Cortex of kidney (tissue), 1 donor: ENCODE results near the gene MBP.

ENCODE experiments used
- DNase-seq: peaks from one replicate; lab custom pipeline; 2025; lab: John Stamatoyannopoulos, UW

MBP gene

DNA sequence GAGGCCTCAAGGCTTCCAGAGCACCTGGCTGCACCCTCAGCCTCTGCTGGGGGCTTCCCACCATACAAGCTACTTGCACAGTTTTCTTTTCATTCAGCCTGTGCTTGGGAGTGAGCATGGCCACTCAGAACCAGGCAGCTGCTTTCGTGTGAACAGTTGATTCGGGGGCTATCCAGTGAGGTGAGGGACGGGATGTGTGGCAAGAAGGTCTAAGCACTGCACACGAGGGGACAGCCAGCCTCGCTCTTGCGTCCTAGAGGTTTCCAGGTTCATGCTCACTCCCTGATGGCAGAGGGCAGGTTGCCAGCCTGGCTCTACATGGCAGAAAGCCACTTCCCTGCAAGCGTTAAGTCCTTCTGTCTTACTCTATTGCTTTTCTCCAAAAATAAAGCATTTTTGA, 146.2 kb downstream of the MBP start:
- DNase-seq: no peak

DNA sequence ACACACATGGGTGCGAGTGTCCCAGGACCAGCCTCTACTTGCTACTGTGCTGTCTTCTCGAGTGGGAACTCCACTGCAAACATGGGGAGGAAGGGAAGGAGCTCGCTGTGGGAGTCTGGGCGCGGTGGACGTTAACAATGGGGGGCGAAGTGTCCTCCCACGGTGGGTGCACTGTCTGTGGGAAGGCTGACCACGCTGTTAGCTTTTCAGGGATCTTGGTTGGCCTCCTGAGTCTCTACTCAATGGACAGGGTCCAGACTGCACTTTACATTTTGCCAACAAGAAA, 146.7 kb downstream of the MBP start:
- no peak for DNase-seq

- DNase-seq: no peak
These were observed 147.2 kb downstream of the MBP start for GRCh38 chr18:76985156-76985950.

DNA sequence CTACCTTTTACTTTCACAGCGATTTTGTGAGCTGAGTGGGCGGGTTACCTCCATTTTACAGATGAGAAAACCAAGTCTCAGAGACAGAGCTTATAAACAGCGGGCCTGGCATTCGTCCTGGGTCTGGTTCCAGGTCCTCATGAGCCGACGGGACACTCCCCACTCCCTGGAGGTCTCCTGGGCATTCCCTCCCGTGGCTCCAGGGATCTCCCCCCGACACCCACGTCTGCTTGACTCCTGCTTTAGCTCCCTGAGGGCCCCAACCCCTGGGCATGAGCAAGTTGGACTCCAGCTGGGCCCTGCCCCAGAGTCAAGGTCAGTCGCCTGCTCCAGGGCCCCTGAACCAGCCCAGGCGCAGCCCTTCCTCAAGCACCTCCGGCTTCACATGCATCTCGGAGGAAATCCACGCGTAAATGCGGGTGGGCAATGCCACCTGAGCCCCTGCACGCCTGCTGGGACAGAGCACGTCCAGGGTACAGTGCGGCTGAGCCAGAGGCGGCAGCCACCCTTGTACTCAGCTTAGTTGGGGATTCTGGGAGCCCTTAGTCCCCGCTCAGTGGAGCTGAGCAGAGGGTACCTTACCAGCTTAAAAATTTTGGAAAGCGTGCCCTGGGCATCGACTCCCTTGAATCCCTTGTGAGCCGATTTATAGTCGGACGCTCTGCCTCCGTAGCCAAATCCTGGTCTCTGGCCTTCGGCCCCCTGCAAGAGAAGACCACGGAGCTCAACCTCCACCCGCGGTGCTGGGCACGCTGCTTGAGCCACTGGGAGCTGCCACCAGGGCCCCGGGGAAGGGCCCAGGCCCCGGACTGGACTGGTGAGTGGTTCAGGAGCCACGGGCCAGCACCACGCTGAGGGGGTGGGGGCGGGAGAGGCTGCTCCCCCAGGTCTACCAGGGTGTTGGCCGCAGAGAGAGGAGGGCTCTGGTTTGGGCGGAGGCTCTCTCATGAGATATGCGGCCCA, 148.1 kb downstream of the MBP start:
- DNase-seq: no peak

DNA sequence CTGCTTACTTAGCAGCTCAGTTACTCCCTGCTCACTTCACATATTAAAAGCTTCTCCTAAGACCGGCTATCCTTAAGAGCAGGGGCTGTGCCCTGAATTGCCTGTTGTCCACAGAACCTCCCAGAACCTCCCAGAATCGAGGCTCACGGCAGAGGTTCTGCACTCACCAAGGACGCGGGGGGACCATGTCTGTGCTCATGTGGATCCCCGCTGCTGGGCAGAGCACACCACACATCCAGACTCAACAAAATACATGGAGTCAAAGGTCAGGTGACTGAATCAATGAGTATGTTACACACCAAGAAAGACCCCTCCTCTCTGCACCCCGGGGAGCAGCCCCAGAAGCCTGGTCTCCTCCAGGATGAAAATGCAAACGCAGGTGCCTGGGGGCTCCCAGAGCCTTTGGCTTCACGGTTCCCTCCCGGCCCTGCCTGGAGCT, 149.0 kb downstream of the MBP start:
- no peak for DNase-seq

DNA sequence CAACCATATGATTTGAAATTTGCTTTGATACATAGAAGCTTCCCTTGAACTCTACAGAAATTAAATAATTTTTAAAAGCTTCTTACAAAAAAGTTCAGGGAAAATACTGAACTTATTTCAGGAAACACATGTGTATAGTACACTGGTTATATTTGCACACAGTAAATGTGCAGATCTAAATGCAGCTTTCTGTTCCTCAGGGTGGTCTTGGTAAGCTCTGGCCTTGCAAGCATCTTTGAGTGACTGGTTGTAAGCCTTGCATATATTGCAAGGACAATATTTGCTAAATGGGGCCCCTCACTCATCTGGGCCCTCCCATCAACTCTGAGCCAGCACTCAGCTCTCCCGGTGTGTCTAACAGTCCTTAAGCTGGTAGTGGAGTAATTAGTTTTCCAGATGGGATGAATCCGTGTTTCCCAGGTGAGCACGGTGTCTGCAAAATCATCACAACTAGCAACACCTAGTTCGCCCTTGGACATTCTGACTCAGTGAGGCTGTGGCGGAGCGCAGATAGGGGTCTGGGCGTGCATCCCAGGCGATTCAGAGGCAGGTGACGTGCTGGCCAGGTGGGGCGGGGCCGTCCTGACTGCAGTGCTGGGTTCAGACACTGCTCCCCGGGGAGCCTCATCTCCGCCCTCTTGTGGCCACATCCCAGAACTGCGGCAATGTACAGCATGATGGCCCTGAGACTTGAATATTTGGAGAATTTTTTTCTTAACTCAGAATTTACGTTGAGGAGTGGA, 149.6 kb downstream of the MBP start:
- DNase-seq: no peak

GRCh38 chr18:76982038-76982437, 150.5 kb downstream of the MBP start:
- no peak for DNase-seq

DNA sequence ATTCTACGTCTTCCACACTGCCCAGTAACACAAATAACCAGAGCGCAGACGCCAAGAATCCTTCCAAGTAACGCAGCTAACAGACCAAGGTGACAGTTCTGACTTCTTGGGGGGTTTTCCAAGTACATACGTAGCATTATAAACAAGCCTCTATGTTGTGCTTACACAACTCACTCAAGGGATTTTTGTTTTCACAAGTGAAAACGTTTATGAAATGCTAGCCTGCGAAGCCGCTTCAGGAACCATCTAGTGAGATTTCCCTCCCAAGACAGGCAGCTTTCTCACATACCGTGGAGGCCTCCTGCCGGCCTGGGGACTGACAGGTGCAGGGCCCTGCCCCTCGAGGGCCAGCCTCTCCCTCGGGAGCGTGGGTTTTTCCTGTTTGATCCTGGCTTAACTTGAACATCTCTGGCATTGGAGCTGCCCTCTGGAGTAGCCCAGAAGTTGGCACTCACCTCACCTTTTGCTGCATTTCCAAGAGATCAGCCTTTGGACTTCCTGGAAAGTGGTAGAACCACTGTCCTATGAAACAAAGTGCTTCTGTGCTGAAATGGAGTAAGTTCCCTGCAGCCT, 151.1 kb downstream of the MBP start:
- DNase-seq: no peak

DNA sequence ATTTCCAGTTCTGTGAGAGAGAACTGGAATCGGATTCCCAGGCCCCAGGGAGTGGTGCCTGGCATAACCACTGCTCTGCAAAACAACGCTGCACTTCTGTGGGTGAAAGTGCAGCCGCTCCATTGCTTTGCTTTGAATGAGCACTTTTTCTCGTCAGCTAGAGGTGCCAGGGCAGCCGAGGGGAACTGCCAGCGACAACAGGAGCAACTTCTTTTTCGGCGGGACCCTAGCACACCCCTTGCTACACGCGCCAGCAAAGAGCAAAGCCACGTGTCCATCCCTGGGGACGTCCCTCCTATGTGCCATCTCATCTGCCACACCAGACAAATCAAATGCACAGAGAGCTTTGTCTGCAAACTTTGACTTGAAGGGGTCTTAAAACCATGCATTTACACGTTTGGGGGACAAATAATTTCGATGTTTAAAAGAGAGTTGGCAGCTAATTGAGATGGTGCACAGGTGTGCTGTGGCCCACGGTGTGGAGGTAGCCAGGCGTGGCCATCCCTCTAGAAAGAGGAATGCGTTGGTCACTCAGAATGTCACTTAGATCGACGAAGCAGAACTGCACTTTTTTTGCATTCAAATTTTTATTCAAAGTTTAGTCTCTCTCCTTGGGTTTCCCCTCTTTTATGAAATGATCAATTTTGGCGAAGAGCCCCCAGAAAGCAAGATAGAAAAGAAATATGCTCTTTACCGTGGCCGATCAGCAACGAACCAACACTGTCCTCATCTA, 151.8 kb downstream of the MBP start:
- DNase-seq: no peak

GRCh38 chr18:76979906-76980305, 152.7 kb downstream of the MBP start:
- DNase-seq: no peak

- no peak for DNase-seq
These were observed 153.4 kb downstream of the MBP start for GRCh38 chr18:76979111-76979751.

- DNase-seq: no peak
These were observed 154.0 kb downstream of the MBP start for GRCh38 chr18:76978616-76979015.

DNA sequence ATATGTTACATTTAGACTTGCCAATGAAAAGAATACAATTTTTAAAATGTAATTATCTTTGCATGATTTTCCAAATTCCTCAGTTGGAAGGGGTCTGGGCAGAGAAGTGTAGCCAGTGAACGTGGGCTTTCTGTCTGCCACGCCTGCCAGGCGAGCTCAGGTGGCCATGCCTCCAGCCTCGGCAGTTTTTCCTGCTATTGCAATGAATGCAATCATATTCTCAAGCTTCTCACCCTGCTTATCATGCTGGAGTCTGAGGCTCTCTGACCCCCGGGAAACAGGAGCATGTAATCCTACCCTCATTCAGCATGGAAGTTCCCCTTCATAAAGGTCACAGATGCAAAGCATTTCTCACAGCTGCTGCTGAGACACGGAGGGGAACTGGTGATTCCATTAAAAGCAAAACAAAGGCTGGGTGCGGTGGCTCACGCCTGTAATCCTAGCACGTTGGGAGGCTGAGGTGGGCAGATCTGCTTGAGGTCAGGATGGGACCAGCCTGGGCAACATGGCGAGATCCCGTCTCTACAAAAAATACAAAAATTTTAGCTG, 154.8 kb downstream of the MBP start:
- DNase-seq: no peak

GRCh38 chr18:76977108-76977621, 155.4 kb downstream of the MBP start:
- DNase-seq: no peak

GRCh38 chr18:76975577-76976110, 156.9 kb downstream of the MBP start:
- DNase-seq: no peak

DNA sequence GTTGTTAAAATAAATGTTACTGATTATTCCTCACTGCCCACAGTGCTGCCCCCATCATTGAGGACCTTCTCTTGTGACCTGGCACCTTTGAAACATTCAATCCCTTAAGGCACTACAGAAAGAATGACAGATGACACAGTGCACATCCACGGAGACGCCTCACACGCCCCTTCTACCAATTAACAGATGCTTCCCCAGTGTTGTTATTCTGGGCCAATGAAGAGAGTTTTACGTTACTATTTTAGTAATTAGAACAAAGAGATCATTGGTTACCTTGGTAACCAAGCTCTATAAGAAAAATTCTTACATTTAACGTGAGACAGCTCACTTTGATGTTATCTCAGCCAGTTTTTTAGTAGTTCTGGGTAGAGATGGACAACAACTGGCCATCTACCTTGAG, 158.2 kb downstream of the MBP start:
- no peak for DNase-seq

DNA sequence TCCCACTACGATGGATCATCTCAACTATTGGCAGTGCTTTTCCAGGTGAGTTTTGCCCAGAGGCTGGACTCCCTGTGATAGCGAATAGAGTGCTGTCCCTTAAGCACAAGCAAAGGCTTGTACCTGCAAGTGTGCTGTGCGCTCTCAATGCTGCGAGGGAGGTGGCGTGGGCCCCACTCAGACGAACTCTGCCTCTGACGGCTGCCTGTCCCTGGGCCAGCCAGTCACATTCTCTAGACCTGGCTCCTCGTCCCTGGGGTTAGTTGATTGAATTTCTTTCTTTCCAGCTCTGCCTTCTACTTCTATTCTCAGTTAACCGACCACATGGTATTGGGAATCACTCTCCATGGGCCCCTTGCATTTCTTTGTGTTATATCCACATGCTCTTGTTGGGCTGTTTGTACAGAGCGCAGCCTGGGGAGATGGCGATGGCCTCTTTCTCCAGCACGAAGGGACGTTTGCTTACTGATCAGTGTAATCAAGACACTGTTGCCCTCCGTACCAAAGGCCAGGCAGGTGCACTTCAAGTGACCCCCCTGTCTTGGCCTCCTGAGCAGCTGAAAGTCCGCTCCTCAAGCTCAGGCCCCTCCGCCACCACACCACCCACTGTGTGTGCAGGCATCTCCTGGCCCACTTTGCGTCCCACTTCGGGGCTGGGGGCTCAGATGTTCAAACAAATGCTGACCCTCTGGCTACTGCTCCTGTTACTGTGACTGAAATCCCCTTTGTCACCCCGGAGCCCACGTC, 158.9 kb downstream of the MBP start:
- DNase-seq: no peak

DNA sequence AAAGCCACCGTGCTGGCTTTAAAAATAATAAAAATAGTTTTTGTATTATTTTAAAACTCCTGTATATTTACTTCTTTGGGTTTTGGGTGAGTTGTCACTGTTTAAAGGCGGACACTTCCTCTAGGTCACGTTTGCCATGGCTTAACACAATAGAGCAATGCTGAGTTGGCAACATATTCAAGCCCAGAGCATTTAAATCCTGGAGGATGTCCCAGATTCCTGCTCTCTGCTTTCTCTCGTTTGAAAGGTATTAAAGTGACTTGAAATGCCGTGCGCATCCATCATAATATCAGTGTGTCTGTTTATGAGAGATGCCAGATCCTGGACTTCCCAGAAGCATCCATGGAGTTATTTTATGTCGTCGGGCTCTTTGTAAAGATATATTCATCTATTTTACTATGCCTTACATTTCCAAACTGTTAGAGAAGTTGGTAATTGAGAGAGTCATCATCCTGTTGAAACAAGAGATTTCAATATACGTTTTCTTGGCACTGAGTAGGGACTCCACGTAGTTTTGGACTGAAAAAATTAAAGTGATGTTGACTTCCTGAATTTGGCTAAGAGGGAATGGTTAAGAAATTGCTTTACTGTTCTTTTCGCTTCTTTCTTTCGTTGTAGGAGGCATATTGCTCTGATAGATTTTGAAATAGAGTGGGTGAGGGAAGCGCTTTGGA, 159.6 kb downstream of the MBP start:
- DNase-seq: no peak

DNA sequence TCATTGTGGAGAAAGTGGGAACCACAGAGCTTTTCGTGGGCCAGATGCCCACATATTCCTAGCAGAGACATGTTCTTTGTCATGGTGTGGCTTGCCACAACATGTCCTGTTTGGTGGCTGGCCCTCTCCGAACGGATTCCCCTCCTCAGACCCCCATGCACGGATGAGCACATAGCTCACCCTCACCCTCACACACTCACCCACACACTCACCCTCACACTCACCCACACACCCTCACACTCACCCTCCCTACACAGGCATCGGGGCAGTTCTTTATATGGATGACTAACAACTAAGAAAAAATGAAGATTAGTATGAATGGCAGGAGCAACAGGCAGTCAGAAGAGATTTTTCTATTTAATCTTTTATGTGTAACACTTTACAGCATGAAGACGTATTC, 160.3 kb downstream of the MBP start:
- no peak for DNase-seq
